H1 (cell line): Measurements from ENCODE around the gene POU2F2. TPM values are rescaled to one million over a fixed set of nuclear protein-coding genes. Genes with fewer than 3 reads are reported as not detected.

Experiments used
- CTCF ChIA-PET: fragments of 300-600 bp; sonication (Branson Sonifier 250); formaldehyde crosslinking; loops from one replicate; lab custom pipeline; 2021; ENCODE audit not compliant: partially characterized antibody; lab: Charles Lee
- POLR2A ChIA-PET: fragments of 300-600 bp; sonication (Branson Sonifier 250); formaldehyde crosslinking; loops from one replicate; lab custom pipeline; 2021; ENCODE audit warnings: inconsistent platforms; ENCODE audit not compliant: partially characterized antibody; lab: Charles Lee
- DNase-seq, 2 experiments: peaks; one replicate each; pipeline versions ENCODE4 v3.0.0 to v3.0.0-alpha.2; 2010 to 2022; ENCODE audit warnings: low spot score in 2 of 2, low read depth in 1 of 2, mixed read lengths in 1 of 2
- FAIRE-seq: peaks from 2 replicates; lab custom pipeline; 2011; peaks lifted over from hg19 to GRCh38; lab: Jason Lieb, UNC
- H2AFZ ChIP-seq: 2 replicates; pipeline ENCODE4 v1.8.1; 2012; ENCODE audit warnings: low read length, inconsistent platforms
- H2AK5ac ChIP-seq: 2 replicates; pipeline ENCODE4 v1.6.1; 2013; ENCODE audit warnings: low read depth, low read length
- H2BK120ac ChIP-seq: replicated peaks from 2 replicates; pipeline ENCODE3; 2013; ENCODE audit warnings: low read depth, low read length, inconsistent platforms
- H2BK12ac ChIP-seq: 2 replicates; pipeline ENCODE4 v1.6.1; 2013; ENCODE audit warnings: low read depth, low read length
- H2BK15ac ChIP-seq: 2 replicates; pipeline ENCODE4 v1.6.1; 2013; ENCODE audit warnings: low read length
- H2BK20ac ChIP-seq: 2 replicates; pipeline ENCODE4 v1.6.1; 2013; ENCODE audit warnings: low read length
- H2BK5ac ChIP-seq: 2 replicates; pipeline ENCODE4 v1.6.1; 2013; ENCODE audit warnings: low read depth, low read length
- H3K14ac ChIP-seq: 2 replicates; pipeline ENCODE4 v1.6.1; 2013; ENCODE audit warnings: inconsistent platforms; ENCODE audit not compliant: insufficient read length
- H3K18ac ChIP-seq: 2 replicates; pipeline ENCODE4 v1.6.1; 2013; ENCODE audit warnings: low read length; ENCODE audit errors: extremely low read depth
- H3K23ac ChIP-seq: 2 replicates; pipeline ENCODE4 v1.6.1; 2013; ENCODE audit warnings: inconsistent platforms; ENCODE audit not compliant: insufficient read length
- H3K23me2 ChIP-seq: 2 replicates; pipeline ENCODE4 v1.6.1; 2013; ENCODE audit warnings: low read depth, low read length
- H3K27ac ChIP-seq: 2 replicates; pipeline ENCODE4 v1.6.1; 2011; ENCODE audit warnings: low read depth, low read length, inconsistent platforms
- H3K27me3 ChIP-seq, 4 experiments: replicated peaks in 1 of 4; 1 replicate in 1 of 4; 2 replicates in 3 of 4; pipeline versions ENCODE4 v1.6.1 to v1.8.1; 2011 to 2013; ENCODE audit warnings: low read length in 3 of 4, mild to moderate bottlenecking in 3 of 4, inconsistent platforms in 2 of 4, mixed read lengths in 2 of 4, moderate library complexity in 1 of 4; ENCODE audit not compliant: control insufficient read depth in 3 of 4, insufficient read depth in 3 of 4; ENCODE audit errors: extremely low read depth in 1 of 4
- H3K36me3 ChIP-seq, 4 experiments: 2 replicates each; pipeline versions ENCODE4 v1.6.1 to v1.8.1; 2011 to 2013; ENCODE audit warnings: mild to moderate bottlenecking in 4 of 4, low read length in 3 of 4, moderate library complexity in 2 of 4, control low read depth in 1 of 4, inconsistent platforms in 1 of 4; ENCODE audit not compliant: insufficient read depth in 4 of 4, control insufficient read depth in 2 of 4
- H3K4ac ChIP-seq: replicated peaks from 2 replicates; pipeline ENCODE3; 2013; ENCODE audit warnings: low read length, low read depth, mixed read lengths, inconsistent platforms; ENCODE audit not compliant: insufficient read length
- H3K4me1 ChIP-seq, 4 experiments: replicated peaks in 1 of 4; 1 replicate in 1 of 4; 2 replicates in 3 of 4; pipeline versions ENCODE4 v1.6.1 to v1.8.1; 2011 to 2013; ENCODE audit warnings: low read length in 3 of 4, inconsistent platforms in 2 of 4, mixed read lengths in 1 of 4; ENCODE audit not compliant: insufficient read depth in 4 of 4, control insufficient read depth in 3 of 4
- H3K4me2 ChIP-seq, 2 experiments: 2 replicates each; pipeline versions ENCODE4 v1.6.1 to v1.8.1; 2011 to 2013; ENCODE audit warnings: low read depth in 2 of 2, low read length in 2 of 2, control low read depth in 1 of 2, inconsistent platforms in 1 of 2, mild to moderate bottlenecking in 1 of 2; ENCODE audit not compliant: insufficient read depth in 1 of 2
- H3K4me3 ChIP-seq, 4 experiments: fragments of 200-600, 300-600 bp in 1 of 4; sonication (generic), shearing (Covaris generic), sonication (Bioruptor Twin) in 1 of 4; 2 replicates each; pipeline versions ENCODE4 v1.5.1 to v1.8.1; 2011 to 2016; ENCODE audit warnings: low read length in 4 of 4, low read depth in 3 of 4, control low read depth in 2 of 4, inconsistent platforms in 2 of 4, mild to moderate bottlenecking in 2 of 4, mixed read lengths in 1 of 4, moderate library complexity in 1 of 4; ENCODE audit not compliant: insufficient read depth in 2 of 4; ENCODE audit errors: extremely low read depth in 1 of 4
- H3K56ac ChIP-seq: replicated peaks from 2 replicates; pipeline ENCODE3; 2013; ENCODE audit warnings: low read depth, mild to moderate bottlenecking, mixed read lengths, low read length, inconsistent platforms; ENCODE audit not compliant: insufficient read length
- H3K79me1 ChIP-seq: 2 replicates; pipeline ENCODE4 v1.6.1; 2013; ENCODE audit warnings: low read depth, low read length, control low read depth
- H3K79me2 ChIP-seq, 2 experiments: 2 replicates each; pipeline versions ENCODE4 v1.6.1 to v1.8.1; 2012 to 2013; ENCODE audit warnings: low read length in 2 of 2, mild to moderate bottlenecking in 2 of 2, inconsistent platforms in 1 of 2; ENCODE audit not compliant: insufficient read depth in 2 of 2, control insufficient read depth in 1 of 2
- H3K9ac ChIP-seq, 4 experiments: replicated peaks in 1 of 4; 1 replicate in 1 of 4; 2 replicates in 3 of 4; pipeline versions ENCODE4 v1.6.1 to v1.8.1; 2011 to 2013; ENCODE audit warnings: low read depth in 3 of 4, low read length in 3 of 4, control low read depth in 2 of 4, mild to moderate bottlenecking in 2 of 4, moderate library complexity in 2 of 4, inconsistent platforms in 1 of 4; ENCODE audit errors: extremely low read depth in 1 of 4
- H3K9me3 ChIP-seq, 2 experiments: 2 replicates each; pipeline versions ENCODE4 v1.6.1 to v1.8.1; 2012 to 2013; ENCODE audit warnings: mild to moderate bottlenecking in 2 of 2, moderate library complexity in 2 of 2, control low read depth in 1 of 2, inconsistent platforms in 1 of 2, low read depth in 1 of 2, low read length in 1 of 2, mixed read lengths in 1 of 2; ENCODE audit not compliant: insufficient read depth in 2 of 2
- H4K20me1 ChIP-seq, 2 experiments: replicated peaks in 1 of 2; 2 replicates each; pipeline versions ENCODE3 to v1.8.1; 2011 to 2013; ENCODE audit warnings: inconsistent platforms in 2 of 2, low read length in 2 of 2, mild to moderate bottlenecking in 1 of 2; ENCODE audit not compliant: insufficient read depth in 2 of 2, control insufficient read depth in 1 of 2
- H4K5ac ChIP-seq: 2 replicates; pipeline ENCODE4 v1.6.1; 2013; ENCODE audit warnings: low read length, low read depth, mixed read lengths, inconsistent platforms; ENCODE audit not compliant: insufficient read length
- H4K8ac ChIP-seq: 2 replicates; pipeline ENCODE4 v1.8.0; 2013; ENCODE audit warnings: mild to moderate bottlenecking, moderate library complexity, low read length, inconsistent platforms; ENCODE audit not compliant: insufficient read depth; ENCODE audit errors: extremely low read depth
- H4K91ac ChIP-seq: replicated peaks from 2 replicates; pipeline ENCODE3; 2013; ENCODE audit warnings: low read length, mixed read lengths, inconsistent platforms; ENCODE audit not compliant: insufficient read length
- ATF2 ChIP-seq: IDR thresholded peaks from 2 replicates; pipeline ENCODE4 v1.6.1; 2012; ENCODE audit warnings: low read length, inconsistent platforms
- BCL11A ChIP-seq, 2 experiments: IDR thresholded peaks; one replicate each; pipeline ENCODE4 v1.6.1; 2011; ENCODE audit warnings: low read depth in 2 of 2, low read length in 2 of 2, mild to moderate bottlenecking in 2 of 2
- CBX8 ChIP-seq: fragments of 300-800, 300-1000 bp; sonication (generic); IDR thresholded peaks from 2 replicates; pipeline ENCODE4 v1.7.1; 2016; ENCODE audit warnings: low read depth, low read length, borderline replicate concordance
- CHD1 ChIP-seq: IDR thresholded peaks from 2 replicates; pipeline ENCODE4 v1.6.1; 2012; ENCODE audit warnings: low read depth, low read length, improper control_type of control experiment
- GTF2F1 ChIP-seq: IDR thresholded peaks from 2 replicates; pipeline ENCODE4 v1.6.1; 2012; ENCODE audit warnings: low read depth, low read length, improper control_type of control experiment, borderline replicate concordance
- SUZ12 ChIP-seq: fragments of 200-600 bp; sonication (generic); IDR thresholded peaks from 2 replicates; pipeline ENCODE4 v1.6.1; 2012; ENCODE audit warnings: mild to moderate bottlenecking, inconsistent platforms, low read length, moderate library complexity, mixed read lengths
- ZNF274 ChIP-seq: IDR thresholded peaks from 2 replicates; pipeline ENCODE4 v1.7.0; 2012; ENCODE audit warnings: low read length, borderline replicate concordance; ENCODE audit errors: extremely low read depth
- WGBS, 2 experiments: shearing (Covaris generic) in 1 of 2; methylation state at CpG; one replicate each; pipeline versions ENCODE4 v1.1.6 to v1.1.7; 2013 to 2015; ENCODE audit warnings: low lambda C conversion rate in 2 of 2, mixed read lengths in 2 of 2, inconsistent platforms in 1 of 2, low coverage in 1 of 2, missing lambda C conversion rate in 1 of 2; ENCODE audit not compliant: insufficient replicate concordance in 2 of 2, insufficient coverage in 1 of 2, insufficient read length in 1 of 2; ENCODE audit errors: extremely low coverage in 1 of 2, missing lambda C conversion rate in 1 of 2; 5-methylcytosine and 5-hydroxymethylcytosine counted together
- polyA plus RNA-seq, 7 experiments: library from polyadenylated mRNA; depleted of rRNA in 3 of 7; stranded (reverse) in 5 of 7; unstranded in 2 of 7; fragments of >200 nt in 5 of 7; fragments of 200-250 nt in 2 of 7; gene quantifications; 1 replicate in 5 of 7; 2 replicates in 1 of 7; 4 replicates in 1 of 7; pipeline versions ENCODE4 v1.2.1 to v1.2.3, GENCODE V29; 2011 to 2013; ENCODE audit warnings: missing spikeins in 2 of 7, mixed read lengths in 2 of 7
- total RNA-seq: library from RNA; stranded (reverse); fragmentation: NEBNext Ultra II Directional; extraction: Animal tissue kit (Norgen Biotek cat#: 25700); gene quantifications from 2 replicates; pipeline ENCODE4 v1.2.1, GENCODE V29; 2021
- TF ChIP-seq, protein P1 (sequence below), 3 experiments: IDR thresholded peaks; 1 replicate in 2 of 3; 2 replicates in 1 of 3; pipeline versions ENCODE4 v1.5.1 to v1.6.1; 2011; ENCODE audit warnings: low read length in 3 of 3, mild to moderate bottlenecking in 3 of 3, inconsistent platforms in 2 of 3, low read depth in 1 of 3, moderate library complexity in 1 of 3; ENCODE audit not compliant: insufficient read depth in 1 of 3; ENCODE audit errors: control extremely low read depth in 1 of 3

POU2F2 gene
- total and polyA plus RNA-seq, 2 of the 8 experiments (the other 6 are each of a cell fraction or from before 2014, with no cell fraction given) = 5.0 to 6.1 TPM

GRCh38 chr19:42093926-42094325 is 38.3 kb downstream of the POU2F2 start:
- 82% methylated on average over 4 of the region's 4 CpGs; no CpG with 5 or more reads in 1 of the 2 experiments for WGBS, 2 experiments
- Histone ChIP-seq H2AFZ (no peak overlapping the region), H4K8ac (no peak overlapping the region; the same call in 1 of the 2 replicates), H4K20me1 (peaks cover 0 to 1% of the 10 kb centered on the region in 2 experiments), H3K79me2 (no peaks in the 10 kb centered on the region), H2BK20ac (no peak overlapping the region), H3K4me1 (peaks cover 0 to 13% (median 3%) of the 10 kb centered on the region in 4 experiments; a peak in 6 of 7 replicates), H2AK5ac (no peak overlapping the region), H3K14ac (no peak overlapping the region), H3K27me3 (peaks cover 0 to 5% (median 2%) of the 10 kb centered on the region in 4 experiments; a peak in 2 of 7 replicates), H3K27ac (no peak overlapping the region), H3K4ac (no peak overlapping the region), H4K5ac (no peak overlapping the region), H2BK12ac (no peak overlapping the region), H2BK120ac (no peak overlapping the region), H2BK5ac (no peak overlapping the region), H3K23ac (no peak overlapping the region), H3K56ac (no peak overlapping the region), H3K18ac (no peak overlapping the region), H4K91ac (no peak overlapping the region), H3K36me3 (no peaks in the 10 kb centered on the region), H3K4me3 (no peak overlapping the region), H2BK15ac (no peak overlapping the region), H3K4me2 (no peak overlapping the region), H3K9ac (no peak overlapping the region), H3K9me3 (no peaks in the 10 kb centered on the region), H3K79me1 (no peaks in the 10 kb centered on the region), H3K23me2 (peaks cover 2% of the 10 kb centered on the region; the same call in 1 of the 2 replicates)
- POLR2A ChIA-PET = interaction anchor here (0.9 to 3.1 kb wide), 7 partner anchors 7 to 134 kb away, joined by 3 to 13 read pairs (median 3); partner anchors contain the start of gene RABAC1
- CTCF ChIA-PET = interaction anchor here (0.7 to 4.4 kb wide), 8 partner anchors 9 to 250 kb away, joined by 3 to 33 read pairs (median 6); no protein-coding TSS in a partner anchor
- no peak for FAIRE-seq
- DNase-seq = no peak
- no peak for TF ChIP-seq GTF2F1
- TF ChIP-seq CBX8 = no peak
- TF ChIP-seq, protein P1, sequence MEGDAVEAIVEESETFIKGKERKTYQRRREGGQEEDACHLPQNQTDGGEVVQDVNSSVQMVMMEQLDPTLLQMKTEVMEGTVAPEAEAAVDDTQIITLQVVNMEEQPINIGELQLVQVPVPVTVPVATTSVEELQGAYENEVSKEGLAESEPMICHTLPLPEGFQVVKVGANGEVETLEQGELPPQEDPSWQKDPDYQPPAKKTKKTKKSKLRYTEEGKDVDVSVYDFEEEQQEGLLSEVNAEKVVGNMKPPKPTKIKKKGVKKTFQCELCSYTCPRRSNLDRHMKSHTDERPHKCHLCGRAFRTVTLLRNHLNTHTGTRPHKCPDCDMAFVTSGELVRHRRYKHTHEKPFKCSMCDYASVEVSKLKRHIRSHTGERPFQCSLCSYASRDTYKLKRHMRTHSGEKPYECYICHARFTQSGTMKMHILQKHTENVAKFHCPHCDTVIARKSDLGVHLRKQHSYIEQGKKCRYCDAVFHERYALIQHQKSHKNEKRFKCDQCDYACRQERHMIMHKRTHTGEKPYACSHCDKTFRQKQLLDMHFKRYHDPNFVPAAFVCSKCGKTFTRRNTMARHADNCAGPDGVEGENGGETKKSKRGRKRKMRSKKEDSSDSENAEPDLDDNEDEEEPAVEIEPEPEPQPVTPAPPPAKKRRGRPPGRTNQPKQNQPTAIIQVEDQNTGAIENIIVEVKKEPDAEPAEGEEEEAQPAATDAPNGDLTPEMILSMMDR (IDR thresholded peaks at IDR 0.05; ENCODE audit: control extremely low read depth in 1 of 3, insufficient read depth in 1 of 3, low read depth in 1 of 3, low read length in 3 of 3) = no peak
- no peak for TF ChIP-seq ATF2
- TF ChIP-seq SUZ12 = no peak
- TF ChIP-seq BCL11A (IDR thresholded peaks at IDR 0.05; ENCODE audit: low read depth in 2 of 2, low read length in 2 of 2) = no peak
- no peak for TF ChIP-seq CHD1
- no peak for TF ChIP-seq ZNF274
